ENCODE data around the gene WDR64.
"Not testable (repeated sequence)": the region's sequence is repeated elsewhere in the genome, so short reads cannot be mapped to it uniquely, and the experiment has no call there.

The WDR64 gene

GRCh38 chr1:241666419-241666818 is 14.3 kb downstream of the WDR64 start:
- DNase-seq (ENCODE audit: low spot score in 2 of 2) (no peak), ATAC-seq (no peak)
- H3K36me3 Mint-ChIP-seq, result no peaks in the 10 kb centered on the region
- no peaks in the 10 kb centered on the region for H3K4me1 Mint-ChIP-seq
- no peaks in the 10 kb centered on the region for H3K9me3 Mint-ChIP-seq
- no peak overlapping the region for H3K4me3 Mint-ChIP-seq
- no peak overlapping the region for H3K27ac Mint-ChIP-seq

GRCh38 chr1:241672301-241672700 is 20.2 kb downstream of the WDR64 start:
- no peak for ATAC-seq
- no peak overlapping the region for H3K27ac Mint-ChIP-seq
- DNase-seq (ENCODE audit: low spot score in 2 of 2), result no peak
- H3K4me1 Mint-ChIP-seq, result no peaks in the 10 kb centered on the region
- H3K9me3 Mint-ChIP-seq, result no peaks in the 10 kb centered on the region
- H3K36me3 Mint-ChIP-seq, result peaks cover 6% of the 10 kb centered on the region
- H3K4me3 Mint-ChIP-seq, result no peak overlapping the region

- Mint-ChIP-seq H3K27ac (no peak overlapping the region), H3K9me3 (no peaks in the 10 kb centered on the region), H3K4me3 (no peak overlapping the region), H3K36me3 (peaks cover 6% of the 10 kb centered on the region), H3K4me1 (peaks cover 7% of the 10 kb centered on the region)
- DNase-seq (ENCODE audit: low spot score in 2 of 2) (no peak), ATAC-seq (no peak)
Observed at GRCh38 chr1:241674805-241675384, 22.8 kb downstream of the WDR64 start.

- H3K4me1 Mint-ChIP-seq, result peaks cover 7% of the 10 kb centered on the region
- H3K4me3 Mint-ChIP-seq, result no peak overlapping the region
- peaks cover 6% of the 10 kb centered on the region for H3K36me3 Mint-ChIP-seq
- no peak overlapping the region for H3K27ac Mint-ChIP-seq
- DNase-seq (ENCODE audit: low spot score in 2 of 2) (no peak), ATAC-seq (no peak)
- H3K9me3 Mint-ChIP-seq, result no peaks in the 10 kb centered on the region
Observed at GRCh38 chr1:241675983-241676382, 23.9 kb downstream of the WDR64 start.

- no peaks in the 10 kb centered on the region for H3K9me3 Mint-ChIP-seq
- peaks cover 6% of the 10 kb centered on the region for H3K36me3 Mint-ChIP-seq
- no peak overlapping the region for H3K27ac Mint-ChIP-seq
- DNase-seq (ENCODE audit: low spot score in 2 of 2) (no peak), ATAC-seq (peak; percentile 97)
- H3K4me3 Mint-ChIP-seq, result no peak overlapping the region
- H3K4me1 Mint-ChIP-seq, result peaks cover 7% of the 10 kb centered on the region
Observed at GRCh38 chr1:241677201-241677600, 25.1 kb downstream of the WDR64 start.

GRCh38 chr1:241678536-241678935 is 26.5 kb downstream of the WDR64 start:
- Mint-ChIP-seq H3K4me1 (peaks cover 7% of the 10 kb centered on the region), H3K9me3 (no peaks in the 10 kb centered on the region), H3K4me3 (no peak overlapping the region), H3K36me3 (peaks cover 6% of the 10 kb centered on the region), H3K27ac (no peak overlapping the region)
- DNase-seq (ENCODE audit: low spot score in 2 of 2) (no peak), ATAC-seq (no peak)

GRCh38 chr1:241679404-241679803 is 27.3 kb downstream of the WDR64 start:
- DNase-seq (ENCODE audit: low spot score in 2 of 2) (no peak), ATAC-seq (no peak)
- Mint-ChIP-seq H3K36me3 (peaks cover 6% of the 10 kb centered on the region), H3K4me3 (no peak overlapping the region), H3K9me3 (no peaks in the 10 kb centered on the region), H3K4me1 (peaks cover 7% of the 10 kb centered on the region), H3K27ac (no peak overlapping the region)

- H3K4me3 Mint-ChIP-seq, result no peak overlapping the region
- no peaks in the 10 kb centered on the region for H3K9me3 Mint-ChIP-seq
- DNase-seq (ENCODE audit: low spot score in 2 of 2) (no peak), ATAC-seq (no peak)
- peaks cover 7% of the 10 kb centered on the region for H3K4me1 Mint-ChIP-seq
- peaks cover 1% of the 10 kb centered on the region for H3K36me3 Mint-ChIP-seq
- H3K27ac Mint-ChIP-seq, result no peak overlapping the region
Observed at GRCh38 chr1:241679961-241680360, 27.9 kb downstream of the WDR64 start.

- not testable (repeated sequence) for H3K4me3 Mint-ChIP-seq; DNase-seq (ENCODE audit: low spot score in 2 of 2); H3K27ac Mint-ChIP-seq; H3K36me3 Mint-ChIP-seq; H3K4me1 Mint-ChIP-seq; H3K9me3 Mint-ChIP-seq; ATAC-seq
Observed at GRCh38 chr1:241681861-241682448, 29.9 kb downstream of the WDR64 start.

GRCh38 chr1:241682921-241683320 is 30.8 kb downstream of the WDR64 start:
- no peak overlapping the region for H3K27ac Mint-ChIP-seq
- ATAC-seq (no peak), DNase-seq (ENCODE audit: low spot score in 2 of 2) (no peak)
- H3K9me3 Mint-ChIP-seq, result no peaks in the 10 kb centered on the region
- no peak overlapping the region for H3K4me3 Mint-ChIP-seq
- H3K36me3 Mint-ChIP-seq, result no peaks in the 10 kb centered on the region
- H3K4me1 Mint-ChIP-seq, result peaks cover 1% of the 10 kb centered on the region

- Mint-ChIP-seq H3K4me3 (no peak overlapping the region), H3K36me3 (no peaks in the 10 kb centered on the region), H3K4me1 (no peaks in the 10 kb centered on the region), H3K27ac (no peak overlapping the region), H3K9me3 (no peaks in the 10 kb centered on the region)
- DNase-seq (ENCODE audit: low spot score in 2 of 2) (no peak), ATAC-seq (no peak)
Observed at GRCh38 chr1:241684108-241684507, 32.0 kb downstream of the WDR64 start.

GRCh38 chr1:241688940-241689368 is 36.9 kb downstream of the WDR64 start:
- DNase-seq (ENCODE audit: low spot score in 2 of 2) (no peak), ATAC-seq (no peak)
- Mint-ChIP-seq H3K4me1 (no peaks in the 10 kb centered on the region), H3K9me3 (no peaks in the 10 kb centered on the region), H3K4me3 (no peak overlapping the region), H3K36me3 (no peaks in the 10 kb centered on the region), H3K27ac (no peak overlapping the region)

- DNase-seq (ENCODE audit: low spot score in 2 of 2), result no peak
- no peaks in the 10 kb centered on the region for H3K9me3 Mint-ChIP-seq
- no peaks in the 10 kb centered on the region for H3K4me1 Mint-ChIP-seq
- no peak overlapping the region for H3K27ac Mint-ChIP-seq
- no peak overlapping the region for H3K4me3 Mint-ChIP-seq
- ATAC-seq, result no peak
- no peaks in the 10 kb centered on the region for H3K36me3 Mint-ChIP-seq
Observed at GRCh38 chr1:241695246-241696171, 43.4 kb downstream of the WDR64 start.

GRCh38 chr1:241696172-241696814 is 44.2 kb downstream of the WDR64 start:
- Mint-ChIP-seq H3K9me3 (no peaks in the 10 kb centered on the region), H3K4me1 (no peaks in the 10 kb centered on the region), H3K27ac (no peak overlapping the region), H3K4me3 (no peak overlapping the region), H3K36me3 (no peaks in the 10 kb centered on the region)
- ATAC-seq (no peak), DNase-seq (ENCODE audit: low spot score in 2 of 2) (no peak)

- Mint-ChIP-seq H3K27ac (no peak overlapping the region), H3K4me3 (no peak overlapping the region), H3K9me3 (no peaks in the 10 kb centered on the region), H3K36me3 (no peaks in the 10 kb centered on the region), H3K4me1 (no peaks in the 10 kb centered on the region)
- ATAC-seq (no peak), DNase-seq (ENCODE audit: low spot score in 2 of 2) (no peak)
Observed at GRCh38 chr1:241696815-241697639, 44.9 kb downstream of the WDR64 start.
